ENCODE results near the gene MMP12. TPM values are rescaled to one million over a fixed set of nuclear protein-coding genes. Genes with fewer than 3 reads are reported as not detected.
"Not testable (repeated sequence)": the region's sequence is repeated elsewhere in the genome, so short reads cannot be mapped to it uniquely, and the experiment has no call there.

MMP12 gene
- total and polyA plus RNA-seq, 4 donors: 0.31 to 16.9 (median 1.4) TPM

DNA sequence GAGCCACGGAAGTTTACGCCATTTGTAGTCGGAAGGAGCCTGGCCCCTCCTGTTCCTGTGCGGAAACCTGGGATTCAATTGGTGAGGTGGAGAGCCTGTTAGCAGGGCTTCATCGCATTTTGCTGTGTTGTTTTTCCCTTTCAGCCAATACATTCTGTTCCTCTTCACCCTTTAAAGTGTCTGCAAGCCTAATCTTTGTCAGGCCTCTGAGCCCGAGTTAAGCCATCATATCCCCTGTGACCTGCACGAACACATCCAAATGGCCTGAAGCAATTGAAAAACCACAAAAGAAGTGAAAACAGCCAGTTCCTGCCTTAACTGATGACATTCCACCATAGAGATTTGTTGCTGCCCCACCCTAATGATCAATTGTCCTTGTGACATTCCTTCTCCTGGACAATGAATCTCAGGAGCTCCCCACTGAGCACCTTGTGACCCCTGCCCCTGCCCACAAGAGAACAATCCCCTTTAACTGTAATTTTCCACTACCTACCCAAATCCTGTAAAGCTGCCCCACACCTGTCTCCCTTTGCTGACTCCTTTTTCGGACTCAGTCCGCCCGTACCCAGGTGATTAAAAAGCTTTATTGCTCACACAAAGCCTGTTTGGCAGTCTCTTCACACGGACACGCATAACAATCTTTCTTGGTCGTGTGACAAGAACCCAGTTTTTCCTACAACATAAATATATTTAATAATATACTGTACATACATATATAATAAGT is 37.1 kb upstream of the MMP12 start:
- Histone ChIP-seq H3K4me1 (ENCODE audit: control insufficient read depth in 5 of 5, insufficient read depth in 5 of 5, low read length in 5 of 5) (no peaks in the 10 kb centered on the region), H3K9ac (ENCODE audit: insufficient read depth in 1 of 2, low read length in 2 of 2) (no peak overlapping the region), H3K4me3 (no peak overlapping the region), H3K36me3 (ENCODE audit: control insufficient read depth in 4 of 4, insufficient read depth in 4 of 4, low read length in 4 of 4) (no peaks in the 10 kb centered on the region), H3K27me3 (ENCODE audit: control insufficient read depth in 3 of 3, insufficient read depth in 3 of 3, low read length in 2 of 3) (no peaks in the 10 kb centered on the region), H3K9me3 (ENCODE audit: control insufficient read depth in 4 of 4, insufficient read depth in 3 of 4, low read length in 3 of 4) (no peaks in the 10 kb centered on the region), H3K27ac (ENCODE audit: low read depth in 1 of 2, low read length in 1 of 2) (no peak overlapping the region)
- ATAC-seq (ENCODE audit: insufficient read depth, low FRiP score) (no peak), DNase-seq (no peak)
- no peak for TF ChIP-seq CTCF (IDR thresholded peaks at IDR 0.05; ENCODE audit: control extremely low read depth, extremely low read depth)
- 92 to 94% methylated on average over 13 of the region's 13 CpGs for WGBS, 2 donors

DNA sequence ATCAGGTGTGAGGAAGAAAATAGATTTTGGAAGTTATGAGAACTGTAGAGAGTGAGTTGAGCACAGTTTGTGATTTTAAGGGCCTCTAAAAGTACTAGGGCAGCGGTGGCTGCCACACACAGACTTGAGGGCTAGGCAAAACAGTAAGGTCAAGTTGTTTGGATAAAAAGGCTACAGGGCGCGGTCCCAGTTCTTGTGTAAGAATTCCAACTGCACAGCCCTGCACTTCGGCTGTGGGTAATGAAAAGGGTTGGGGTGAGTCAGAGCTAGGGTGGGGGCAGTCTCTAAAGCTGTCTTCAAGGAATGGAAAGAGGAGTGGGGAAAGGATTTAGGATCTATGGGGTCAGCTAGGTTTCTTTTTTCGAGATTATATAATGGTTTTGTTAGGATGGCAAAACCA is 31.1 kb upstream of the MMP12 start:
- WGBS, 2 donors: 73 to 78% methylated on average over 5 of the region's 5 CpGs
- not testable (repeated sequence) for H3K27me3 ChIP-seq (ENCODE audit: control insufficient read depth in 3 of 3, insufficient read depth in 3 of 3, low read length in 2 of 3); H3K9ac ChIP-seq (ENCODE audit: insufficient read depth in 1 of 2, low read length in 2 of 2); H3K27ac ChIP-seq (ENCODE audit: low read depth in 1 of 2, low read length in 1 of 2); H3K9me3 ChIP-seq (ENCODE audit: control insufficient read depth in 4 of 4, insufficient read depth in 3 of 4, low read length in 3 of 4); H3K36me3 ChIP-seq (ENCODE audit: control insufficient read depth in 4 of 4, insufficient read depth in 4 of 4, low read length in 4 of 4); ATAC-seq (ENCODE audit: insufficient read depth, low FRiP score); DNase-seq; H3K4me3 ChIP-seq; H3K4me1 ChIP-seq (ENCODE audit: control insufficient read depth in 5 of 5, insufficient read depth in 5 of 5, low read length in 5 of 5)

GRCh38 chr11:102903895-102904294 is 29.1 kb upstream of the MMP12 start:
- not testable (repeated sequence) for H3K4me3 ChIP-seq; H3K27me3 ChIP-seq (ENCODE audit: control insufficient read depth in 3 of 3, insufficient read depth in 3 of 3, low read length in 2 of 3); ATAC-seq (ENCODE audit: insufficient read depth, low FRiP score); H3K9me3 ChIP-seq (ENCODE audit: control insufficient read depth in 4 of 4, insufficient read depth in 3 of 4, low read length in 3 of 4); DNase-seq; H3K4me1 ChIP-seq (ENCODE audit: control insufficient read depth in 5 of 5, insufficient read depth in 5 of 5, low read length in 5 of 5); H3K27ac ChIP-seq (ENCODE audit: low read depth in 1 of 2, low read length in 1 of 2); H3K36me3 ChIP-seq (ENCODE audit: control insufficient read depth in 4 of 4, insufficient read depth in 4 of 4, low read length in 4 of 4); H3K9ac ChIP-seq (ENCODE audit: insufficient read depth in 1 of 2, low read length in 2 of 2)
- WGBS, 2 donors: 84 to 86% methylated on average over 5 of the region's 5 CpGs

GRCh38 chr11:102900346-102900745 is 25.6 kb upstream of the MMP12 start:
- no peaks in the 10 kb centered on the region for H3K36me3 ChIP-seq (ENCODE audit: control insufficient read depth in 4 of 4, insufficient read depth in 4 of 4, low read length in 4 of 4)
- no peak overlapping the region for H3K4me3 ChIP-seq
- no peak overlapping the region for H3K9ac ChIP-seq (ENCODE audit: insufficient read depth in 1 of 2, low read length in 2 of 2)
- WGBS, 2 donors: 91 to 92% methylated on average over 2 of the region's 2 CpGs
- no peak for DNase-seq
- ATAC-seq (ENCODE audit: insufficient read depth, low FRiP score): no peak
- no peak for TF ChIP-seq CTCF (IDR thresholded peaks at IDR 0.05; ENCODE audit: control extremely low read depth, extremely low read depth)
- no peaks in the 10 kb centered on the region for H3K9me3 ChIP-seq (ENCODE audit: control insufficient read depth in 4 of 4, insufficient read depth in 3 of 4, low read length in 3 of 4)
- no peak overlapping the region for H3K27ac ChIP-seq (ENCODE audit: low read depth in 1 of 2, low read length in 1 of 2)
- H3K4me1 ChIP-seq (ENCODE audit: control insufficient read depth in 5 of 5, insufficient read depth in 5 of 5, low read length in 5 of 5): no peaks in the 10 kb centered on the region
- H3K27me3 ChIP-seq (ENCODE audit: control insufficient read depth in 3 of 3, insufficient read depth in 3 of 3, low read length in 2 of 3): no peaks in the 10 kb centered on the region

Data from lung (tissue), 12 donors.